ENCODE results near the gene AOX1. TPM values are rescaled to one million over a fixed set of nuclear protein-coding genes. Genes with fewer than 3 reads are reported as not detected.

Gene AOX1
- total and polyA plus RNA-seq, 9 of the 15 experiments (the other 6 are each of a cell fraction or from before 2014, with no cell fraction given), result 0.10 to 0.55 (median 0.20) TPM; not detected in 6

DNA sequence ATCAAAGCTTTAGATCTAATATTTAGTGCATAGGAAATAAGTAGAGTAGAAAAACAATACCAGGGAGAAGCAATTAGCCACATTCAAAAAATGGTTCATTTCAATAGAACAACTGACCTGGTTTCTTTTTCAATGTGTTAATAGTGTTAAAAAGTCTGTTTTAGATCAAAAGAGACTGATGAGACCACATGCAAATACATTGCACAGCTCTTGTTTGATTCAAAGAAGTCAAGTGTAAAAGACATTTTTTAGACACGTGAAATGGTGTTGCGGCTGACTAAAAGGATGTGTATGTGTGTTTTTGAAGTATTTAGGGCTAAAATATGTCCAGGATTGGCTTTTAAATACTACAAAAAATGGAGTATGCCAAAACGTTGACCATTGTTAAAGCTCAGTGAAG is 1.2 kb upstream of the AOX1 start:
- no peak for ATAC-seq
- Histone ChIP-seq H3K4me2 (ENCODE audit: insufficient read depth, low read length) (no peak overlapping the region), H3K4me1 (replicated peaks in 1 of 2; ENCODE audit: control insufficient read depth in 2 of 2, insufficient read depth in 2 of 2, low read length in 2 of 2) (no peaks in the 10 kb centered on the region; a peak in 1 of 5 replicates), H2AFZ (ENCODE audit: low read depth, low read length) (no peak overlapping the region), H3K27me3 (ENCODE audit: control insufficient read depth in 2 of 2, insufficient read depth in 2 of 2, low read length in 2 of 2) (no peaks in the 10 kb centered on the region), H3K36me3 (ENCODE audit: control insufficient read depth, insufficient read depth, low read length) (no peaks in the 10 kb centered on the region), H3K27ac (ENCODE audit: extremely low read depth, low read depth, low read length) (no peak overlapping the region), H4K20me1 (replicated peaks; ENCODE audit: control insufficient read depth, insufficient read depth, low read length) (no peaks in the 10 kb centered on the region), H3K9ac (ENCODE audit: insufficient read depth in 1 of 2, low read depth in 2 of 2, low read length in 2 of 2) (no peak overlapping the region), H3K79me2 (ENCODE audit: control insufficient read depth, insufficient read depth, low read length) (no peaks in the 10 kb centered on the region), H3K9me1 (ENCODE audit: control insufficient read depth, insufficient read depth, low read length) (no peaks in the 10 kb centered on the region), H3K4me3 (no peak overlapping the region), H3K9me3 (replicated peaks; ENCODE audit: control insufficient read depth, insufficient read depth, low read depth, low read length) (no peaks in the 10 kb centered on the region)
- DNase-seq (ENCODE audit: extremely low read depth in 1 of 4, low spot score in 3 of 4), result no peak
- ChIA-PET POLR2A (no interaction called here), CTCF (ENCODE audit: low intra/inter-chr PET ratio) (no interaction called here)
- FAIRE-seq, result no peak
- in situ Hi-C loops (cut with MboI) (no loop called here), intact Hi-C loops (cut with micrococcal nuclease) (no loop called here)
- no TSS peak for BruUV-seq (replicated peaks)
- 70% methylated on average over 3 of the region's 3 CpGs for WGBS (ENCODE audit: insufficient coverage, low coverage, missing lambda C conversion rate)
- TF ChIP-seq MGA (IDR thresholded peaks at IDR 0.05), result no peak
- no peak for TF ChIP-seq ERF (CRISPR knock-in tag; IDR thresholded peaks at IDR 0.05)
- no peak for TF ChIP-seq ZNF57 (CRISPR knock-in tag; IDR thresholded peaks at IDR 0.05)
- TF ChIP-seq MTA1 (IDR thresholded peaks at IDR 0.05; ENCODE audit: borderline replicate concordance), result no peak
- no peak for TF ChIP-seq ZNF696 (CRISPR knock-in tag; conservative IDR thresholded peaks at IDR 0.05)
- TF ChIP-seq, protein P1, sequence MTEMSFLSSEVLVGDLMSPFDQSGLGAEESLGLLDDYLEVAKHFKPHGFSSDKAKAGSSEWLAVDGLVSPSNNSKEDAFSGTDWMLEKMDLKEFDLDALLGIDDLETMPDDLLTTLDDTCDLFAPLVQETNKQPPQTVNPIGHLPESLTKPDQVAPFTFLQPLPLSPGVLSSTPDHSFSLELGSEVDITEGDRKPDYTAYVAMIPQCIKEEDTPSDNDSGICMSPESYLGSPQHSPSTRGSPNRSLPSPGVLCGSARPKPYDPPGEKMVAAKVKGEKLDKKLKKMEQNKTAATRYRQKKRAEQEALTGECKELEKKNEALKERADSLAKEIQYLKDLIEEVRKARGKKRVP (CRISPR knock-in tag; IDR thresholded peaks at IDR 0.05), result no peak
- TF ChIP-seq ESRRA (IDR thresholded peaks at IDR 0.05; ENCODE audit: borderline replicate concordance, low read depth), result no peak
- TF ChIP-seq, protein P2, sequence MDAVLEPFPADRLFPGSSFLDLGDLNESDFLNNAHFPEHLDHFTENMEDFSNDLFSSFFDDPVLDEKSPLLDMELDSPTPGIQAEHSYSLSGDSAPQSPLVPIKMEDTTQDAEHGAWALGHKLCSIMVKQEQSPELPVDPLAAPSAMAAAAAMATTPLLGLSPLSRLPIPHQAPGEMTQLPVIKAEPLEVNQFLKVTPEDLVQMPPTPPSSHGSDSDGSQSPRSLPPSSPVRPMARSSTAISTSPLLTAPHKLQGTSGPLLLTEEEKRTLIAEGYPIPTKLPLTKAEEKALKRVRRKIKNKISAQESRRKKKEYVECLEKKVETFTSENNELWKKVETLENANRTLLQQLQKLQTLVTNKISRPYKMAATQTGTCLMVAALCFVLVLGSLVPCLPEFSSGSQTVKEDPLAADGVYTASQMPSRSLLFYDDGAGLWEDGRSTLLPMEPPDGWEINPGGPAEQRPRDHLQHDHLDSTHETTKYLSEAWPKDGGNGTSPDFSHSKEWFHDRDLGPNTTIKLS (IDR thresholded peaks at IDR 0.05; ENCODE audit: borderline replicate concordance, low read depth), result no peak

Measured in K562 (cell line).